GM12874 (cell line): ENCODE data around the gene DPP6.

ENCODE experiments used
- CTCF ChIP-seq: IDR thresholded peaks from 2 replicates; pipeline ENCODE4 v1.5.1; 2011; ENCODE audit warnings: low read depth, mild to moderate bottlenecking, control low read depth, low read length, moderate library complexity; ENCODE audit not compliant: insufficient read depth

Gene DPP6

GRCh38 chr7:154686305-154686704 is 634.1 kb downstream of the DPP6 start:
- TF ChIP-seq CTCF = no peak

GRCh38 chr7:154688952-154689351 is 636.8 kb downstream of the DPP6 start:
- TF ChIP-seq CTCF = no peak

GRCh38 chr7:154690411-154690810 is 638.2 kb downstream of the DPP6 start:
- no peak for TF ChIP-seq CTCF

- no peak for TF ChIP-seq CTCF
These were observed 641.5 kb downstream of the DPP6 start for GRCh38 chr7:154693661-154694060.

- no peak for TF ChIP-seq CTCF
These were observed 643.6 kb downstream of the DPP6 start for GRCh38 chr7:154695836-154696235.

GRCh38 chr7:154696556-154696955 is 644.4 kb downstream of the DPP6 start:
- TF ChIP-seq CTCF = no peak

GRCh38 chr7:154698726-154699291 is 646.6 kb downstream of the DPP6 start:
- peak; percentile 53 for TF ChIP-seq CTCF

- TF ChIP-seq CTCF = no peak
These were observed 647.2 kb downstream of the DPP6 start for GRCh38 chr7:154699417-154699816.
